ENCODE measurements around the gene PTPRT. TPM values are rescaled to one million over a fixed set of nuclear protein-coding genes. Genes with fewer than 3 reads are reported as not detected.

PTPRT gene
- total and polyA plus RNA-seq, 4 donors: 0.14 to 2.8 (median 0.40) TPM

GRCh38 chr20:42130810-42131596, 1058.7 kb downstream of the PTPRT start (continued):
- no peak for TF ChIP-seq FOXA1 (IDR thresholded peaks at IDR 0.05)

DNA sequence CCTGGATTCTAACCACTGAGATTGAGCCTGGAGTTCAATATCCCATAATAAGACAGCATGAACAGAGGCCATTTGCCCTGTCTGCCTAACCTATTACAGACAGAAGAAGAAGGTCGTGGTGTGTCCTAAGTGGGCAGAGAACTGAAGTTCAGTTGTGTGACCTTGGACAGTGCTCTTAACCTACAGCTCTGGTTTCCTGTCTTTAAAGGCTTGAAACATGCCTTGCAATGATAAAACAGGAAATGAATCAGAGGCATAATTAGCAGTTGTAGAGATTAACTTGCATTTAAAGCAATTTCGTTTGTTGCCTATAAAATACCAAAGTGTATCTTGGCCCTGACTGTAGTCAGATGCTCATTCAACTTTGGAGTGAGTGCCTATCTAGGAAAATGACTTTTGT, 1064.3 kb downstream of the PTPRT start:
- no peak for DNase-seq (ENCODE audit: low spot score)
- H3K36me3 ChIP-seq (ENCODE audit: control insufficient read depth in 4 of 4, insufficient read depth in 3 of 4, low read depth in 1 of 4, low read length in 3 of 4): no peaks in the 10 kb centered on the region
- no peak overlapping the region for H3K4me3 ChIP-seq (ENCODE audit: low read depth in 1 of 3, low read length in 3 of 3)
- H3K4me1 ChIP-seq (ENCODE audit: control insufficient read depth in 4 of 4, insufficient read depth in 4 of 4, low read length in 3 of 4): peaks cover 0 to 2% (median 0%) of the 10 kb centered on the region in 4 donors
- no peaks in the 10 kb centered on the region for H3K9me3 ChIP-seq (ENCODE audit: control insufficient read depth in 4 of 4, low read length in 3 of 4)
- H3K27me3 ChIP-seq (ENCODE audit: control insufficient read depth in 4 of 4, insufficient read depth in 4 of 4, low read length in 3 of 4): no peaks in the 10 kb centered on the region
- H3K27ac ChIP-seq (ENCODE audit: low read depth in 1 of 2, low read length in 2 of 2): no peak overlapping the region
- 28% methylated on average over 2 of the region's 2 CpGs for WGBS
- no peak for TF ChIP-seq ZBTB33 (IDR thresholded peaks at IDR 0.05)
- TF ChIP-seq NR2F2 (IDR thresholded peaks at IDR 0.05): peak; percentile 60
- peak in 1 of 2 donors; percentile 22 for TF ChIP-seq RXRA (IDR thresholded peaks at IDR 0.05)
- H3K9ac ChIP-seq (ENCODE audit: low read depth in 1 of 2, low read length in 2 of 2): no peak overlapping the region

DNA sequence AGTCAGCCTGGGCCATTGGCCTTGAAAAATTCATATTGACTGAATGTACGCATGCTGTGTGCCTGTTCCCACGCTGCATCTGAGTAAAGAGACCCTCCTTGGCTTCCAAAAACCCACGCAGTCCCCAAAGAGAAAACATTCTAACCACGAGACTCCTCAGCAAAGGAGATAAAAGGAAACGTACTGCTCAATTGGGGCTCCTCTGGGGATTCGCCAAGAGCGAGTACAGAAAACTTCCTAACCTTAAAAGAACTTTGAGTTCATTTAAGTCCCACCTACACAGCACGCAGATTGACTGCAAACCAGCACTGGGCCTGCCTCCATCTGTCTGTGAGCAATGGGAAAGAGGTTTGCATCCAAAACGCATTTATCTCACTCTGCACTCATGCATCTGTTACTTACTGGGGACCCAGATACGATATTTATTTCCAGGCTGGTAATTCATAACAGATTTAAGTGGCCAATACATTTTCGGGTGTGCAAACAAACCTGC, 1065.7 kb downstream of the PTPRT start:
- TF ChIP-seq CTCF (IDR thresholded peaks at IDR 0.05; ENCODE audit: low read depth, low read length, missing input control): no peak
- WGBS: 76% methylated on average over 11 of the region's 11 CpGs
- Histone ChIP-seq H3K9ac (ENCODE audit: low read depth in 1 of 2, low read length in 2 of 2) (no peak overlapping the region), H3K27me3 (ENCODE audit: control insufficient read depth in 4 of 4, insufficient read depth in 4 of 4, low read length in 3 of 4) (no peaks in the 10 kb centered on the region), H3K36me3 (ENCODE audit: control insufficient read depth in 4 of 4, insufficient read depth in 3 of 4, low read depth in 1 of 4, low read length in 3 of 4) (no peaks in the 10 kb centered on the region), H3K27ac (ENCODE audit: low read depth in 1 of 2, low read length in 2 of 2) (no peak overlapping the region), H3K9me3 (ENCODE audit: control insufficient read depth in 4 of 4, low read length in 3 of 4) (no peaks in the 10 kb centered on the region), H3K4me1 (ENCODE audit: control insufficient read depth in 4 of 4, insufficient read depth in 4 of 4, low read length in 3 of 4) (peaks cover 0 to 2% (median 0%) of the 10 kb centered on the region in 4 donors), H3K4me3 (ENCODE audit: low read depth in 1 of 3, low read length in 3 of 3) (no peak overlapping the region)
- no peak for DNase-seq (ENCODE audit: low spot score)

- WGBS: 63% methylated on average over 7 of the region's 7 CpGs
- no peak for DNase-seq (ENCODE audit: low spot score)
- TF ChIP-seq FOXA1 (IDR thresholded peaks at IDR 0.05) (no peak), EGR1 (IDR thresholded peaks at IDR 0.05; ENCODE audit: low read depth in 2 of 2) (no peak), REST (IDR thresholded peaks at IDR 0.05) (no peak), SP1 (IDR thresholded peaks at IDR 0.05) (no peak), CTCF (IDR thresholded peaks at IDR 0.05; ENCODE audit: low read depth, low read length, missing input control) (no peak), NR2F2 (IDR thresholded peaks at IDR 0.05) (no peak), HNF4G (IDR thresholded peaks at IDR 0.05) (no peak), HNF4A (conservative IDR thresholded peaks at IDR 0.05) (no peak)
- TF ChIP-seq, protein P1, sequence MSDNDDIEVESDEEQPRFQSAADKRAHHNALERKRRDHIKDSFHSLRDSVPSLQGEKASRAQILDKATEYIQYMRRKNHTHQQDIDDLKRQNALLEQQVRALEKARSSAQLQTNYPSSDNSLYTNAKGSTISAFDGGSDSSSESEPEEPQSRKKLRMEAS (IDR thresholded peaks at IDR 0.05): no peak
Measured at GRCh38 chr20:42118409-42119125, 1071.1 kb downstream of the PTPRT start.

More at GRCh38 chr20:42118409-42119125, 1071.1 kb downstream of the PTPRT start:
- Histone ChIP-seq H3K4me3 (ENCODE audit: low read depth in 1 of 3, low read length in 3 of 3) (no peak overlapping the region), H3K27me3 (ENCODE audit: control insufficient read depth in 4 of 4, insufficient read depth in 4 of 4, low read length in 3 of 4) (peaks cover 0 to 5% (median 0%) of the 10 kb centered on the region in 4 donors), H3K4me1 (ENCODE audit: control insufficient read depth in 4 of 4, insufficient read depth in 4 of 4, low read length in 3 of 4) (no peaks in the 10 kb centered on the region), H3K9ac (ENCODE audit: low read depth in 1 of 2, low read length in 2 of 2) (no peak overlapping the region), H3K27ac (ENCODE audit: low read depth in 1 of 2, low read length in 2 of 2) (no peak overlapping the region), H3K36me3 (ENCODE audit: control insufficient read depth in 4 of 4, insufficient read depth in 3 of 4, low read depth in 1 of 4, low read length in 3 of 4) (no peaks in the 10 kb centered on the region), H3K9me3 (ENCODE audit: control insufficient read depth in 4 of 4, low read length in 3 of 4) (no peaks in the 10 kb centered on the region)

All from liver (tissue), 9 donors.